Fibroblast of gingiva (primary cell): ENCODE data around the gene ZRANB3.

ENCODE experiments used
- DNase-seq: peaks from one replicate; pipeline ENCODE4 v3.0.0-alpha.2; 2011; ENCODE audit warnings: low read depth

The ZRANB3 gene

DNA sequence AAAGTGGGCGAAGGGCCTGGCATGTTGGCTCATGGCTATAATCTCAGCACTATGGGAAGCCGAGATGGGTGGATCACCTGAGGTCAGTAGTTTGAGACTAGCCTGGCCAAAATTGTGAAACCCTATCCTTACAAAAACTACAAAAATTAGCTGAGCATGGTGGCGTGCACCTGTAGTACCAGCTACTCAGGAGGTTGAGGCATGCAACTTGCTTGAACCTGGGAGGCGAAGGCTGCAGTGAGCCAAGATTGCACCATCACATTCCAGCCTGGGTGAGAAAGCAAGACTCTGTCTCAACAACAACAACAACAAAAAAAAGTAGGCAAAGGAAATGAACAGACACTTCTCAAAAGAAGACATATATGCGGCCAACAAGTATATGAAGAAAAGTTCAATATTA is 282.4 kb downstream of the ZRANB3 start:
- DNase-seq: no peak

DNA sequence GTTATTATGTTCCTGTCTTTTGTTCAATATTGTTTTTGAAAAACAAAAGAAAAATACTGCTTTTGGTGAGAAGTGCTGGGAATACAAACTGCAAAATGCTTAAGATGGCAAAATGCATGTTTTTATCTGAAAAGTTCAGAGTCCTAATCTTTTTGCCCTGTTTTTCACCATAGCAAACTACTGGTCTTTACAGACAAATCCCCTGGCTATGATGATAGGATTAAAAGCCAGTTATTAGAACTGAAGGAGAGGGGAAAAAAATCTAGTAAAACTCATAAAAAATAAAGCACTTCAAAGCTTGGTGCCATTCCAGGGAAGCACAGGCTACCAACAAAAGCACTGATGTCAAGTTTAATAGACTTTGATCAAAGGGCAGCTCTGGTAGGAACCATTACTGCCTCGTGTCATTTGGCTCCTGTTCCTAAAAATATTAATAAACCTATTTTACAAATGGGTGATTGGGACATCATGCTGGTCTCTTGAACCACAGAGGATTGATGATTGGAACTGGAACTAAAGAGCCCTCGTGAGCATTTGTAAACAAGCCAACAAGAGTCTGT is 284.2 kb downstream of the ZRANB3 start:
- DNase-seq: no peak

DNA sequence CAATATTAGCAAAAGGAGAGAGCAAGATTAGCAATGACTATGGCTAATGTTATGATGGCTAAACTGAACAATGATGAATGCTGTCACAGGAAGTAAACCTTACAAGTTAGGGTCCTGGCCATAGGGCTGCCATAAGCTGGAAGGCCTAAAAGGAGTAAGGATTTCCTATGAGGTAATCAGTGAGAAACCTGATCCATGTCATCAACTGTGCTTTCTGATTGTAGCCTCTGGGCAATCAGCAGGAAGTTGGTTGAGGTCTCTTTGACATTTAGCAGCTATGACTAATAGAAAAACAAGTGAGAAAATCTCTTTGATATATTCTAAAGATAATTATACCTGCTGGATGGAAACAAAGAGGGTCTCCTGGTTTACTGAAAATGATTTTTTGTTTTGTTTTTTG is 285.9 kb downstream of the ZRANB3 start:
- DNase-seq: no peak

DNA sequence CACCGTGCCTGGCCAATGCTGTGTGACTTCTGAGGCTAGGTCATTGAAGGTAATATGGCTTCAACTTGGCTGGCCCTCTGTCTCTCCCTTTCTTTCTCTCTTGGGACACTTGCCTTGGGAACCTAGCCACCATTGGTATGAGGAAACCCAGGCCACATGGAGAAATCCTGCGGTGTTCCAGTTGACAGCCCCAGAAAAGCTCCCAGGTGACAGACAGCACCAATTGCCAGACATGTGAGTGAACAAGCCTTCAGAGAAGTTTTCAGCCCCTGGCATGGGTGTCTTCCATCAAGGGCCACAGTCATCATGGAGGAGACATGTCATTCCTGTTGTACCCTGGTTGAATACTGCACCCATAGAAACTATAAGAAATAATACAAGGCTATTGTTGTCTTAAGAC is 292.4 kb downstream of the ZRANB3 start:
- no peak for DNase-seq

DNA sequence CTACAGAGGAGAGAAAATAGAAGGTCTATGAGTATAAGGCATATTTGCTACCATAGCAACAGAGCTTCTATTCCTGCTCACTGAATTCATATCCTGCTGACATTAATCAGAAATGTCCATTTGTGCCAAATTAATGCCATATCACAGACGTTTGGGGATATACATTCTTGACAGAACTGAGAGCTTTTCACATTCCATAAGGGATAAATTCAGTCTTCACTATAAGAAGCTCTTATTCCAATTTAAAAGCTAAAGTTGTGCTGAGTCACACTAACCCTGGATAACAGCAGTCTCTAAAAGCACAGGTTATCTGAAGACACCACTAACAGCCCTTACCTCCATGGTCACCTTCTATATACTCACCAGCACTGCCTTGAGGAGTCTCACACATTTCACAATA is 300.9 kb downstream of the ZRANB3 start:
- DNase-seq: no peak

DNA sequence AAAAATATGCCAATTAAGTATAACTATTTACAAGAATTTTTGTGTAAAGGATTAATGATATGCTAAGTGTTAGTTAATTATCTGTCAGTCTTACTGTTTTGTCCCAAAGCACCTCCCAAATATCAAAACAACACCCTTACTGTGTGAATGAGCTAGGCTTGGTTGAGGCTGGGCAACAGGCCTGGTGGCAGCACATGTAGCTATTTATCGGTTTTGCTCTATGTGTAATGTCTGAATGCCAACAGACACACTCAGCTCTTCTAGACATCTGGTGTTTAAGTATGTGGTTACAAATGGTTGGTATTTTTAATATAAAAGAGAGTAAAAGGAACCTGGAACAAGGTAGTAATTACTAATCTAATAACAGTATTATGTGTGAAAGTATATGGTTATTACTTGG is 303.6 kb downstream of the ZRANB3 start:
- DNase-seq: peak; percentile 85

DNA sequence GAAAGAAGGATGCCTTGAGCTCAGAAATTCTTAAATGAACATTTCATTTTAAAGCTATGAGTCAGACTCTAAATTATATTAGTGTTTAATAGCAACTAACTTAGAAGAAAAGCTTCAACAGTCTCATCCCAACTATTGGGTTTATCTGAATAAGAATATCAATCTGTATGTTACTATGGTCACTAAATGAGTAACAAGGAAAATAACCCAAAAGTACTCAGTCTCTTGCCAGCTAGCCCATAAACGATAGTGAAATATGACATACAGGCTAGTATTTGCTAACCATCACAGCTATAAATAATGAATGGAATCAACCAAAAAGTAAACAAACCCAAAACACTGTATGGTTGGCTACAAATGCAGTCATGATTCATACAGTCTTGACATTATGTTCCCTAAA is 304.1 kb downstream of the ZRANB3 start:
- DNase-seq: peak; percentile 89

DNA sequence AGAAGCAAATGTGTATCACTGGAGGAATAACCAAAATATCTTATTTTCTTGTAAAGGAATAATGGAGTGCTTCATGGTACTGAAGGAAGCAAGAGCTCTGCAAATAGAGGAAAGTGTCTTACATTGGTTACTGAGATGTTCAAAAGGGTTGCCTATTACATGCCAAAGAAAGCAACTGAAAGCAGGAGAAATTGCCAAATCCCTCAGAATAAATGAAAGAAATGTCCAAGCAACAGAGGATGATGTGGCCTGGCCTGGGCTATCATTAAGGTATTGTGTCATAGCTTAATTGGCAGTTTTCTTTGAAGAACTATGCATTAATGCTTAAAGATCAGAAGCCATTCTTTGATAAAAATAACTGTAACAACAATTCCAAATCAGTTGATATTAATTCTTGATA is 305.2 kb downstream of the ZRANB3 start:
- peak; percentile 80 for DNase-seq

DNA sequence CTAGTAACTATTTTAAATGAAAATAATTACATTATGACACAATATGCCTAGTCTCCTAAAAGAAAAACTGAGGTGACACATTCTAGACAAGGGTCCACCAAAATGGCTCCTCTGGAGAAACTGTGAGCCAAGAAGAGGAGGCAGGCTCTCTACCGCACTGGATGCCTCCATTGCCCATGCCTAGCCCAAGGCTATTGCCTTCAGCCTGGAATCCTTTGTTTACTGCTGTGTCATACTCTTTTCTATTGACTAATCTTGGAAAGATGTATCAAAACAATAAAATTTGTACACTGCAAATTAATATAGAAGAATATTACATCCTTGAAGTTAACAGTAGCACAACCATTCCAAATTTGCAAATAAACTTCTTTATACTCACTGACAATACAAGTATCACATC is 311.8 kb downstream of the ZRANB3 start:
- no peak for DNase-seq

DNA sequence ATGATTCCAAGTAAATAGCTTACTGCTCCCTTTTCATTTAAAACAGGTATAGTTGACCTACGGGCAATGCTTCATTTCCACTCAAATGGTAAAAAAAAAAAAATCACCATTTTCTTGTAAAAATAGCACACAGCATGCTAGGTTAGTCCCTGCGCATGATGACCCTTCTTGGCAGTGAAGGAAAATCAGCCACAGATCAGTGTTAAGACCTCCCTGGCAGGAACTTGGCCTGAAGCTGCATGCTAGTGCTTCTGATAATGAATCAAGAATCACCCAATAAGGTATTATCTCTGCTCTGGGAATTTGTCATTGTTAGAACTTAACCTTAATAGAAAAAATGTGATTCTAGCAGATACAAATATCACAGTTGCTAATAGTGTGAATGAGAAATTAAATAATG is 312.6 kb downstream of the ZRANB3 start:
- DNase-seq: no peak

DNA sequence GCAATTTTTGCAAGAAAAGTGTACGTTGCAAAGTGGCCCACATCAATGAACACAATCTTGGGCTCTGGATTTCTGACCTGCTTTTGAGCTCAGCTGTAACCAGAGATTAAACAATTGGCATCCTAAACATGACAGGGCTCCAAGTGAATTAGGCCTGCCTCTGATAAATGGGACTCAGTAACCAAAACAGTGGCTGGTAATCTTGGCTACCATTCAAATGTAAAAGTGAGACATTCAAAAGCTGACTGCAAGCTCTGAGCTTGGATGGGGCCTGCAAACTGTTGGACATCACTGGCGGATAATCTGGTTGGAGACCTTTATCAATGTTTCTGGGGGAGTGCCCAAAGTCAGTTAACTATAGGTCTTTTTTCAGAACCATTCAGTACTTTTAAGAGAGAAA is 318.3 kb downstream of the ZRANB3 start:
- no peak for DNase-seq

DNA sequence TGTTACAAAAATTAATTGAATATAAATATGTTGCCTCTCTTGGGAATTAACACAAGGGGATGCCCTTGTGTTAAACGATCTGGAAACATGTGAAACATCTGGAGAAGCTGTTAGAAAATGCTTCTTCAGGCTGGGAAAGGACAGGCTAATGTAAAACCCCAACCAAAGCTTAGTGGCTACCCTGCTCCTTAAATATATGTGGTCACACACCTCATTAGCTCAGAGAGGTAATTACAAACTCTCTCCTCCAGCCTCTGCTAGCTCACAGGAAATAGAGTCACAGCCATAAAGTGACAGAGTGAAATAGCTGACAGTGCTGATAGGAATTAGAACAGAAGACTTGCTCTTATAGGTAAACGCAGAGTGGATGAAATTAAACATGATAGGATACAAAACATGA is 323.0 kb downstream of the ZRANB3 start:
- DNase-seq: no peak

DNA sequence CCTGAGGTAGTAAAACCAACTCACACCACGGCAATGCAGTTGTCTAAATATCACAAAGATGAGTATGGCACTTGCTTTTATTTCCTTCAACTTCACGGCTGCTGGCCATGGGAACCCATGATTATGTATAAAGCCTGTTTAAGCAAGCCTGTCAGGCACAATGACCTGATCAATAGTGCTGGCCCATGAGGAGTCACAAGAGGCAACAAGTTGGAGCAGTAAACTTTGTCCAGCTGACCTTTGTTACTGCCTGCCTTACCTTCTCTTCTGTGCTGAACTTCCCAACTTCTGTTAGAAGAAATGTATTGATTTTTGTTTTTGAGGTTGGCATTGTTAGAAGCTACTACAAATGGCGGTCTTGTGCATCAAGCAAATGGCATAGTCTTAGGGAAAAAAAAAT is 327.1 kb downstream of the ZRANB3 start:
- DNase-seq: no peak

DNA sequence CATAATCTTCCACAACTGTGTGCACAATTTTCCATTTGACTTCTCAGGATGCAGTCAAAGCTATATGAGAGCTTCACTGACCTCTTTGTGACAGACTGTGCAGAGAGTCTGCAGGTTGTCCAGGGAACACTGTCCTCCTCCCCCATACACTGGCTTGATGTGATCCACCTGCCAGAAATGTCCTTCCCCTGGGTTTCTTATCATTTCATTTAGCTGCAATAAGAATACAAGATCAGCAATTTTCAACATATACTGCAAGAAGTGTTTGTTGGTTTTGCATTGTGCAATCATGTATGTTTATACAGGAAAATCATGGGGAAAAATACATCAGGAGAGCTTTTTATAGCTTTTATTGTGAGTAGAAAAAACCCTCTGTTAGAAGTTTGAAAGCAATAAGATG is 328.3 kb downstream of the ZRANB3 start:
- DNase-seq: no peak

DNA sequence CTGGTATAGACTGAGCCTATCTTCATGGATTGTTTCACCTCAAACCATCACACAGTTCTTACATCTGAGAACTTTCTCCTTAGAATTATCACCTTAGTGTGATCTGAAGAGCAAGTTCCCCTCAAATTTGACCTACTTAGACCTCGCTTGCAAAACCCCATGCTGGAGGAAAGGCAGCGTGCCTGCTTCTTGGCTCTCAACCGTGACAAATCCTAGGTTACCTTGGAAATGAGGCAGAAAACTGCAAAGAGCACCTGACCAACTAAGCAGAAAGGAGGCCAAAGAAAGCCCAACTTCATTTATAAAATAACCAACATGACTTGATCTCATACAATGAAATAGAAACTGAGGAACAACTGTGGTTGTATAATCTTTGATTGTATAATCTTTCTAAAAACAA is 332.5 kb downstream of the ZRANB3 start:
- no peak for DNase-seq

DNA sequence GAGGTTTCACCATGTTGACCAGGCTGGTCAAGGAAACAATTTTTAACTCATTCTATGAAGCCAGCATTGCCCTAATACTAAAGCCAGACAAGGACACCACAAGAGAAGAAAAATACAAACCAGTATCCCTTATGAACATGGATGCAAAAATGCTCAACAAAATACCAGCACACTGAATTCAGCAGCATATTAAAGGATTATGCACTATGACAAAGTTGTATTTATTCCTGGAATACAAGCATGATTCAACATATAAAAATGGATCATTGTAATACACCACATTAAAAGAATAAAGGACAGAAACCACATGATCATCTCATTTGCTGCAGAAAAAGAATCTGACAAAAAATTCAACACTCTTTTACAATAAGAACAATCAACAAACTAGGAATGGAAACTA is 340.2 kb downstream of the ZRANB3 start:
- DNase-seq: no peak

DNA sequence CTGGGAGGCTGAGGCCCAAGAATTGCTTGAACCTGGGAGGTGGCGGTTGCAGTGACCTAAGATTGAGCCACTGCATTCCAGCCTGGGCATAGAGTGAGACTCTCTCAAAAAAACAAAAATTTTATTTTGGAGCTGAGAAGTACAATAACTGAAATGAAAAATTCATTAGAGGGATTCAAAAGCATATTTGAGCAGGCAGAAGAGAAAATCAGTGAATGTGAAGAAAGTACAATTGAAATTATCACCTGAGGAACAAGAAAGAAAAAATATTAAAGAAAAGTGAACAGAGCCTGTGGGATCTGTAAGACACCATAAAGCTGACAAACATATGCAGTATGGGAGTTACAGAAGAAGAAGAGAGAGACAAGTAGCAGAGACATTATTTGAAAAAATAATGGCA is 341.9 kb downstream of the ZRANB3 start:
- no peak for DNase-seq

DNA sequence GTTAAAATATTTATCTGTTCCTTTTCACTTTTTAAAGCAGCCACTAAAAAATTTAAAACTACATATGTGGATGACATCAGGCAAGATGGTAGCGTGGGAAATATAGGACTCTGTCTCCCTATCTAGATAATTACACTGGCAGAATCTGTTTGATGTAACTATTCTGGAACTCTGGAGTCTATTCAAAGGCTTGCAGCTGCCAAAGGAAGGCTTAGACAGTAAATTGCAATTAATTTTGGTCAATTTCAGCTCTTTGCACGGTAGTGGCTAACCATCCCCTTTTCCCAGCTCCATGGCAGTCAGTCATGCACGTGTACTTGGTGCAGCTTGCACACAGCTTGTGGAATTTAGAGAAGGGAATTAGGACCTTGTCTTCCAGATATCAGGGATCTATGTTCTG is 343.7 kb downstream of the ZRANB3 start:
- no peak for DNase-seq

DNA sequence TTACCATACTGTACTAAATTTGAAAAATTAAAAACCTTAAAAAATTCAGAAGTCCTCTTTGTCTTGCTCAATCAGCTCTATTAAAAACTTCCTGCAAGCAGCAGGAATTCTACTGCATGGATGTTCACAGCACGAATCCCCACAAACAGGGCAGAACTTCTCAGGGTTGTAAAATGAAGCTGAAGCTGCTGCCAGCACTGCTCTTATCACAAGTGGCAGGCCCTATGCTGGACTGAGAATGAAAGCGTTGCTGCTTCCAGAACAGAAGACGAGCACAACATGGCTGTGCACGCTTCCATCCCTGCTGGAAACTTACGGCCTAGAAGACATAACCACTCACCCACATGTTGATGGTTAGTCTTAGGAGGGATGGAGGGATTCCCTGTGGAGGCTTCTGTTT is 345.0 kb downstream of the ZRANB3 start:
- no peak for DNase-seq

DNA sequence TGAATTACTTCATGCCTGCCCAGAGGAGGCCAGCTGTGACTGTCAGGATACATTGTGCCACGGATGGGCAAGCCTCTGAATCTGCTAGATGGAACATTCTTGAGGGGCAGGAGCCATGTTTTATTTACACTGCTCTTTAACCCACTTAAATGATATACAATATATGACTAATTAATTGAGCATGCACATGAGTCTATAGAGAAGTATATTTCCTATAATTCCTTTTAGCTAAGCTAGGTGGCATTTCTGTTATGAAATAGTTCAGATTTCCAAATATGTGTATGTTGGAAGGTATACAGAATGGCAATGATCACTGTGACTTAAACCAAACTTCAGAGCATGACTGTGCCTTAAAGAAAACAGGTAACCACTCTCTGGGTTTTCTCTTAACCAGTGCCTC is 347.2 kb downstream of the ZRANB3 start:
- DNase-seq: no peak

DNA sequence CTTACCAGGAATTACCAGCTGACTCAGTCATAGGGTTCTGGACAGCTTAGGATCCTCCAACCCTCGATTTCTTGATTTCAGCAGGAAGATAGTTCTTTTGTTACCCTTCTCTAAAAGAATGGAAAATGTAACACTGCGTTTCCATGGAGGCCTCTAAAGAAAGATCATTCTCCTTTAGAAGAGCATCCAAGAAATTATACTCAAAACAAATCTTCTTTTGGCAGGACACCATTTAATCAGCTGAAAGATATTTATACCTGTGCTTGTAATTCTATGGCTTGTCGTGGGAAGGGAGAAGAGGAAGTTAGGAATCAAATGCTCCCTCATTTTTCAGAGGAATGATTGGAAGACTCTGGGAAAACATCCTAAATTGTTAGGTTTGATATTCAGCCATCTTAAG is 348.4 kb downstream of the ZRANB3 start:
- DNase-seq: no peak

DNA sequence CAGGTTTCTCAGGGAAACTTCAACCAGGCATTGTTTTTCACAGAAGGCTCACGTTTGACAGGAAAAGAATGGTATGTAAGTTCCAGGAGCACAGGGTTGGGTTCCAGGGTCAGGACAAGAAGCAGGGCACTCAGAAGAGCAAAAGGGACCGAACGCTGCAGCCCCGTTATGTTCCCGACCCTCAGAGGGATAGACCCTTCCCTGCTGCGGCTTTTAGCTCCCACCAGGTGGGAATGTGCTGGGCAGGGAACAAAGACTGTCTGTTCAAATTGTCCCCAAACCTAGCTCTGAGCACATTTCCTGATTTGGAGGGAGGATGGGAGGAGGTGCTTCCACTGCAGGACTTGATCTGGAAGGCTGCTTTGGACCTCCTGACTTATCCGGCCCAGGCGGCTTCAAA is 348.8 kb downstream of the ZRANB3 start:
- DNase-seq: no peak

DNA sequence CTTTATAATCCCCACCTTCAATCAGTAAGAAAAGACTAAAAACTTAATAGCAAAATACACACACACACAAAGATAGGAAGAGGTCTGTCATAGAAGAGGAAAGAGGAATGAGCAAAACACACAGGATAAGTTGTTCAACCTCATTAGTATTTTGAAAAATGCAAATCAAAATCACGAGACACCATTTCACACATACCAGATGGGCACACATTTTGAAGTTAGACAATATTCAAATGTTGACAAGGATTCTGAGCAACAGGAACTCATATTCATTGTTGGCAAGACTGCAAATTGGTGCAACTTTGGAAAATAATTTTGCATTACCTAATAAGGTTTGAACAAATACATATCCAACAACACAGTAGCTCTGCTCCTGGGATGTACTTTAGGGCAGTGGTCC is 351.3 kb downstream of the ZRANB3 start:
- no peak for DNase-seq

DNA sequence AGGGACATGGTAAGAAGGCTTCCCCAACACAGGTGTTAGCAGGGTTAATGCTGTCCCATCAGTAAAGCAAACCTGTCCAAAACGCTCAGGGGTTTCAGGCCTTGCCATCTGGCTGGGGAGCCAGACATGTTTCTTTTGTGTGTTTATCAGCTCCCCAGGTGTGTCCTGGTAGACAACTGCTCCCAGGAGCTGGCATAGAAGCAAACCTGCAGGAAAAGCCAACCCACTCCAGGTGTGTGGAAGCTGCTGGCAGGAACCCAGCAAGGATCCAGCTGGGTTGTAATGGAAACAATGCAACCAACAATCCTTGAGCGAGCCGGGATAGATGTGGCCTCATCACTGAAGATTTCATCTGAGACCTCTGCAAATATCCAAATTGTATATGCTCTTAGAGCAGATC is 355.8 kb downstream of the ZRANB3 start:
- no peak for DNase-seq

DNA sequence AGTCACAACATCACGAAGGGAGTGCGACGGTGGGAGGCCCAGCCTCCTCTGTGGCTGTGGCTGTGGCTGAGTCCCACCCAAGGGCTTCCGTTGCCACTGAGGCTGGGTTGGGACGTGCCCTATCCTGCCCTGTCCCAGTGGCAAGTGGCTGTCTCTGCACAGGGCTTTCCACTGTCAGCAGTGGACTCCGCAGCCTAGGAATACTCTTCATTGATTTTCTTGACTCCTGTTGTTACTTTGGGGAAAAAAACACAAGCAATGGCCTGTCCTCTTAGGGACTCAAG is 356.3 kb downstream of the ZRANB3 start:
- no peak for DNase-seq
